Activated gamma-delta T cell (primary cell): ENCODE results near the gene GPHB5.
"Not testable (repeated sequence)": the region's sequence is repeated elsewhere in the genome, so short reads cannot be mapped to it uniquely, and the experiment has no call there.

Source experiments
- DNase-seq: peaks from one replicate; lab custom pipeline; 2025; lab: John Stamatoyannopoulos, UW
- total RNA-seq, 2 donors: gene quantifications; one replicate each; lab custom pipeline; 2026; lab: John Stamatoyannopoulos, UW

Gene GPHB5
- total RNA-seq, result 0 reads per million in 2 donors

GRCh38 chr14:63318835-63319234 lies at the start of gene GPHB5:
Gene GPHB5 (minus strand): TSS chr14:63318935. CDS start chr14:63317849, 1,086 bp downstream.
- no peak for DNase-seq

GRCh38 chr14:63367742-63368364 lies 49.1 kb upstream of the GPHB5 start:
- no peak for DNase-seq

GRCh38 chr14:63362389-63362819 lies 43.7 kb upstream of the GPHB5 start:
- no peak for DNase-seq

GRCh38 chr14:63361790-63362189 lies 43.1 kb upstream of the GPHB5 start:
- no peak for DNase-seq

GRCh38 chr14:63357841-63358240 lies 39.1 kb upstream of the GPHB5 start:
- no peak for DNase-seq

GRCh38 chr14:63345826-63346225 lies 27.1 kb upstream of the GPHB5 start:
- no peak for DNase-seq

- DNase-seq, result no peak
Measured at GRCh38 chr14:63344336-63344735, 25.6 kb upstream of the GPHB5 start.

- no peak for DNase-seq
Measured at GRCh38 chr14:63343878-63344277, 25.1 kb upstream of the GPHB5 start.

GRCh38 chr14:63342371-63342770 lies 23.6 kb upstream of the GPHB5 start:
- no peak for DNase-seq

GRCh38 chr14:63328787-63329737 lies 10.3 kb upstream of the GPHB5 start:
- no peak for DNase-seq

GRCh38 chr14:63326840-63327239 lies 8.1 kb upstream of the GPHB5 start:
- no peak for DNase-seq

- DNase-seq, result no peak
Measured at GRCh38 chr14:63322897-63323573, 4.3 kb upstream of the GPHB5 start.

GRCh38 chr14:63322472-63322871 lies 3.7 kb upstream of the GPHB5 start:
- DNase-seq, result no peak

GRCh38 chr14:63308723-63309317 lies 9.9 kb downstream of the GPHB5 start:
- DNase-seq, result no peak

GRCh38 chr14:63304429-63304828 lies 14.3 kb downstream of the GPHB5 start:
- not testable (repeated sequence) for DNase-seq

GRCh38 chr14:63301891-63302534 lies 16.7 kb downstream of the GPHB5 start:
- DNase-seq, result no peak

- DNase-seq, result no peak
Measured at GRCh38 chr14:63300854-63301253, 17.9 kb downstream of the GPHB5 start.

GRCh38 chr14:63299351-63300110 lies 19.2 kb downstream of the GPHB5 start:
- no peak for DNase-seq

- no peak for DNase-seq
Measured at GRCh38 chr14:63297372-63298063, 21.2 kb downstream of the GPHB5 start.

GRCh38 chr14:63296060-63296563 lies 22.6 kb downstream of the GPHB5 start:
- no peak for DNase-seq
